HK-2 (cell line): ENCODE results near the gene TRIM44.
"Not testable (repeated sequence)": the region's sequence is repeated elsewhere in the genome, so short reads cannot be mapped to it uniquely, and the experiment has no call there.

Experiments used
- DNase-seq: peaks from one replicate; pipeline ENCODE4 v3.0.0-alpha.2; 2018; ENCODE audit not compliant: unreplicated experiment

TRIM44 gene

DNA sequence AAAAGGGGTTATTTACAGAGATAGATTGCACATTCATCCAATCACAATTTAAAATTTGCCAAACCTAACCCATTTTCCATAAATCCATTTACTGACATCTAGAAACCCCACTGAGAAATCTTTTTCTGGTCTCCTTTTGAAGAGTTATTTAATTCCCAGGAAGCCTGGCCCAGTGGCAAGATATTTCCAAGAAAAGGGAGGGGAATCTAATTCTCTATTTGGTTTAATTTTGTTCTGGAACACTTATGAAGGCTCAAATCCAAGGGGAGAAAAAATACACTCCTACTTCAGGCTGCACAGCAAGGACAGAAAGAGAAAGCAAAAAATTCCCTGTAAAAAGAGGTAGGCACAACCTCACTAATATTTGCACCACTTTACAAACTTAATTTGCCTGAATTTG is 193.1 kb downstream of the TRIM44 start:
- no peak for DNase-seq

DNA sequence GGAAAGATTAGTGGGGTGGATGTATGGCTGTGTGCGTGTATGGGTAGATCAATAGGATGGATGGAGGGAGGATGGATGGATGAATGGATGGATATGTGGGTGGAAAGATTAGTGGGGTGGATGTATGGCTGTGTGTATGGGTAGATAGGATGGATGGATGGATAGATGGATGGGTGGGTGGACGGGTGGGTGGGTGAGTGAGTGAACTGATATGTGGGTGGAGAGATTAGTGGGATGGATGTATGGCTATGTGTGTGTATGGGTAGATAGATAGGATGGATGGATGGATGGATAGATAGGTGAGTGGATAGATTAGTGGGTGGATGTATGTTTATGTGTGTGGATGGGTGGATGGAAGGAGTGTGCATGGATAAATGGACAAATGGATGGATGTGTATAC is 193.7 kb downstream of the TRIM44 start:
- no peak for DNase-seq

DNA sequence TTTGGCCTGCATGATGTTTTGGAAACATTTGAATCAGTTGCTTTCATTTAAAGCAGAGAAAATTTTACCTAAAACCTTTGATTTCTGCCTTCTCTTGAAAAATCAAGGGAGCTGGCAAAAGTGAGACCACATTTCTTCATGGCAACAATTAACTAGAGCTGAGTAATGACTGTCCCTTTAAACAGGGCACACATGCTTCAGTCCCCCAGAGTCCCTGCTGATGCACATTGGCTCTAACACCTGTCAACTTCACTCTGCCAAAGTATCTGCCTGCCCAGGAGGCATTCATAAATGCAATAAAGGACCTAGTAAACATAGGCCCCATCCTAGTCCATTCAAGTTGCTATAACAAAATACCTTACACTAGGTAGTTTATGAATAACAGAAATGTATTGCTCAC is 194.2 kb downstream of the TRIM44 start:
- no peak for DNase-seq

DNA sequence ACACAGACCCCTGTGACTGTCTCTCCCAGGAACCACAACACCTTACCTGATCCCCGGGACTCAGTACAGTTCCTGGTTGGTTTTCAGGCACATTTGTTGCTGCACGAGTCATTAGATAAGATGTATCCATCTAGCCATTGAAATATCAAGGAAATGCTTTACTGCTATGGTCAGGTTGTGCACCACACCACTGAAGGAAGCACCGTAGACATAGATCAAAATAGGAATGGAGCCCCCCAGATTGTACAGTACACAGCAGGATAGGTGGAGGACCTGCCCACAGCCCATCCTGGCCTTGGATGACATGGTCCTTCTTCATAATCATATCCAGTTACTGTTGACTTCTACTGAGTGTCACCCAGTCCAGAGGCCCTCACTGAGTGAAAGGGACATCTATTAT is 195.3 kb downstream of the TRIM44 start:
- DNase-seq = no peak

DNA sequence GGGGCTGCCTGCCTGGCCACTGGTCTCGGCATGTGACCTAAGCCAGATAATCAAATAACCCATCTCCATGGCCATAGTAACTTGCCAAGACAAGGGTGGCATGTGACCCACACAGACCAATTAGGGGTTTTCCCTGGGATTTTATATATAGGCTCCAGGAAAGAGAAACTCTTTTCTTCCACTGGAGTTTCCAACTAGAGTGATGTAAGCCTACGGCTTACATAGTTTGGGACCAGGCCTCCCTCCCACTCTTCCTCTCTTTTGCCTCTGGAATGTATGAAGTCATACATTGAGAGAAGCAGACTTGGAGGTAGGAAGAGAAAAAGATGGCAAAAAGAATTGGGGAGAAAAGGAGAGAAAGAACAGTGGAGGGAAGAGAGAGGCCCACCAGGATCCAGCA is 196.7 kb downstream of the TRIM44 start:
- DNase-seq = no peak

DNA sequence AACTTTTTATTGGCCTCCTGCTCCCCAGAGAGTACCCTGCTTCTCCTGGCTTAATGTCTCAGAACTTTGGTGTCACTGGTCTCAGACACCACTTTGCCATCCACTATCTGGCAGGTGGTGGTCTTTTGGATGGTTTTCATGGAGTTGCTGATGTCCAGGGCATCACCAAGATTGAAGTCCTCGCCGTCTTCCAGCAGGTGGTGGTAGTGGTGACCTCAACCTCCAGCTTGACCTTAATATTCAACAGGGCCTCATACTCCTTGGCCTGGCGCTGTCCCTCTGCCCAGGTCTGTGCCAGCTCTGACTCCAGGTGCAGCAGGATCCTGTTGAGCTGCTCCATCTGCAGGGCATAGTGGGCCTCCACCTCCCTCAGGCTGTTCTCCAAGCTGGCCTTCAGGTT is 197.6 kb downstream of the TRIM44 start:
- not testable (repeated sequence) for DNase-seq

DNA sequence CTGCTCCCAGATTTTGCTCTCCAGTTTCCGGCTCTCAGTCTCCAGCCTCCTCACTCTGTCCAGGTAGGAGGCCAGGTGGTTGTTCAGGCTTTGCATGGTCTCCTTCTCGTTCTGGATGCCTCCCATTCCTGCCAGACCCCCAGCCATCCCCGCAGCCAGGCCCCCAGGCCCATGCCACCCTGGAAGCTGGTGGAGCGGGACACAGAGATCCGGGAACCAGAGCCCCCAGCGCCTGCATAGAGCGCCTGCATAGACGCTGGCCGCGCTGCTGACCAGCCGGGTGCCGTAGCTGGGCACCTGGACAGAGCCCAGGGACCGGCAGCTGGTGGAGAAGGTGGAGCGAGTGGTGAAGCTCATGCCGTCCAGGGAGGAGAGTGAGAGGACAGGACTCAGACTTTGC is 198.6 kb downstream of the TRIM44 start:
- no peak for DNase-seq

DNA sequence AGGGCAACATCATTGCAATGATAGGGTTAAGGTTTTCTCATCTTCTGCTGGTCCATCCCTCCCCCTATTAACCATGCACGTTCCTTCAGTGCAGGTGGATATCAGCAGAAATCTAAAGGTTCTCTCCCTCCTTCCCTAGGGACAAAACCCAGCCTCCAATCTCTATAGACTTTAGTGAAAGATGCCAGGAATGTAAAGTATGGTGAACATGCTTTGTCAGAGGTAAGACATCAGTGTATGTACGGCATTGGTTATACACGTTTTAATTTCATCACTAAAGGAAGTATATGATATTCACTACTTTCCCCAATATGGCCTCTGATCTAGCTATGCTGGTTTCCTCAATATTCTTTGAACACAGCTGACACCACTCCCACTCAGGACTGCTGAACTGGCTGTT is 200.1 kb downstream of the TRIM44 start:
- DNase-seq = no peak

DNA sequence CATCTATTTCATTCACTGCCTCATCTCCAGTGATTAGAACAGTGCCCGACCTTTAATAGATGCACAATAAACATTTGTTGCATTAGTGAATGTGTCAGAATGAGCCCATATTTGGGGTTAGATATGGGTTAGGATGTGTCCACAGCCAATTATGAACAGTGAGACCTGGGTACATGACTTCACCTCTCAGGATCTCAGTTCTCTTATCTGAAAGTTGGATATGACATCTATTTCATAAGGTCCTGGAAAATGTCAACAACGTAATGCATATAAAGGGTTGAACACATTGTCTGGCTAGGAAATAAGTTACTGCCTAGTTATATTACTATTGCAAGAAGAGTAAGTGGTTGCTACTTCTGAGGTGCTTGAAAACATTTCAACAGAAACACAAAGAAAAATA is 201.6 kb downstream of the TRIM44 start:
- no peak for DNase-seq

DNA sequence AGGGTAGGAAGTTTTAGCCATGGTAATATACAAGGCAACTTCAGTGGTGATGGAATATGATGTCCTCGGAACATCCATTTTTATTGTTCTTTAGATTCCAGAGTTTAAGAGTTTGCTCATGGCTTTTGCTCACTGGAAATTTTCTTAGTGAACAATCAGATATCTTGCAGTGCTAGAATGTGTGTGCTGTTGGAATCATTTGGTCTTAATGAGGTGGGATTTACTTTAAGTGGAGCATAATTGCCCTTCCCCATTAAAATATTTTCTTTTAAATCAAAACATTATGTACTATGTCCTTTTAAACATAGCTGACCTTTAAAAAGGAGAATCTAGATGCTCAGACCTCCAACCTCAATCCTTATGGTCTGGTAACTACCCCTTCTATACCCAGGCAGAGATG is 204.0 kb downstream of the TRIM44 start:
- DNase-seq = no peak
